ENCODE data around the gene CTSA. TPM values are rescaled to one million over a fixed set of nuclear protein-coding genes. Genes with fewer than 3 reads are reported as not detected.

CTSA gene
- total and polyA plus RNA-seq, 9 of the 15 experiments (the other 6 are each of a cell fraction or from before 2014, with no cell fraction given), result 8.8 to 61.7 (median 28.3) TPM

- TF ChIP-seq FOXO4 (CRISPR knock-in tag; IDR thresholded peaks at IDR 0.05) (no peak), PHF20 (IDR thresholded peaks at IDR 0.05; ENCODE audit: partially characterized antibody) (peak; percentile 33), CHCHD3 (CRISPR knock-in tag; IDR thresholded peaks at IDR 0.05) (peak; percentile 12; the same call in 1 of the 2 replicates), ZNF609 (CRISPR knock-in tag; IDR thresholded peaks at IDR 0.05; ENCODE audit: borderline replicate concordance) (peak; percentile 96; the same call in 1 of the 2 replicates), SMARCA4 (IDR thresholded peaks at IDR 0.05) (no peak), RFX1 (IDR thresholded peaks at IDR 0.05) (no peak), POLR2AphosphoS5 (IDR thresholded peaks at IDR 0.05; ENCODE audit: control insufficient read depth, insufficient read depth, low read depth, low read length) (peak; percentile 57), MECOM (CRISPR knock-in tag; IDR thresholded peaks at IDR 0.05) (no peak), HNRNPL (IDR thresholded peaks at IDR 0.05; ENCODE audit: low read depth, low read length) (peak; percentile 84), MYC (IDR thresholded peaks at IDR 0.05; ENCODE audit: low read depth, low read length) (peak; percentile 64; the same call in 1 of the 2 replicates), MYC (CRISPR knock-in tag; IDR thresholded peaks at IDR 0.05; ENCODE audit: borderline replicate concordance, low read depth) (peak; percentile 57; the same call in 1 of the 2 replicates), PTTG1 (tag; IDR thresholded peaks at IDR 0.05; ENCODE audit: low read depth) (no peak), HNRNPLL (IDR thresholded peaks at IDR 0.05; ENCODE audit: low read depth, low read length, poor library complexity, severe bottlenecking) (peak; percentile 98), SMAD2 (IDR thresholded peaks at IDR 0.05; ENCODE audit: low read depth, low read length) (no peak), NCOA6 (IDR thresholded peaks at IDR 0.05) (no peak), RBFOX2 (IDR thresholded peaks at IDR 0.05; ENCODE audit: low read depth, low read length) (peak; percentile 98), HLTF (IDR thresholded peaks at IDR 0.05) (0 out of 2 replicates have a peak, but pooled peaks have one; percentile 52), GATAD2A (IDR thresholded peaks at IDR 0.05) (no peak), DPF2 (IDR thresholded peaks at IDR 0.05) (no peak), ATF4 (CRISPR knock-in tag; IDR thresholded peaks at IDR 0.05) (no peak), SIN3B (IDR thresholded peaks at IDR 0.05; ENCODE audit: low read depth) (no peak; the same call in 1 of the 2 replicates)
Measured at GRCh38 chr20:45934586-45935415, 43.7 kb downstream of the CTSA start, which contains the start of gene PCIF1 (continued).

Measured in K562 (cell line).